GM18508 (cell line): ENCODE data around the gene INTS7.

Experiments used
- ATAC-seq: cut with Tn5 transposase; IDR thresholded peaks from one replicate; pipeline ENCODE4 v1.9.1; 2021; ENCODE audit warnings: moderate number of reproducible peaks; ENCODE audit not compliant: insufficient read depth, unreplicated experiment

The INTS7 gene

GRCh38 chr1:211910913-211911485 lies 124.4 kb downstream of the INTS7 start:
- ATAC-seq: no peak

- no peak for ATAC-seq
Observed at GRCh38 chr1:211910113-211910884, 125.1 kb downstream of the INTS7 start.

GRCh38 chr1:211909395-211909794 lies 126.0 kb downstream of the INTS7 start:
- ATAC-seq: no peak

- no peak for ATAC-seq
Observed at GRCh38 chr1:211908951-211909350, 126.4 kb downstream of the INTS7 start.

GRCh38 chr1:211908453-211908852 lies 126.9 kb downstream of the INTS7 start:
- ATAC-seq: no peak

GRCh38 chr1:211903490-211904245 lies 131.7 kb downstream of the INTS7 start:
- no peak for ATAC-seq

- no peak for ATAC-seq
Observed at GRCh38 chr1:211902624-211903291, 132.6 kb downstream of the INTS7 start.

GRCh38 chr1:211901945-211902344 lies 133.4 kb downstream of the INTS7 start:
- no peak for ATAC-seq

- ATAC-seq: no peak
Observed at GRCh38 chr1:211900441-211900840, 134.9 kb downstream of the INTS7 start.

GRCh38 chr1:211896958-211897357 lies 138.4 kb downstream of the INTS7 start:
- no peak for ATAC-seq

- no peak for ATAC-seq
Observed at GRCh38 chr1:211895126-211895759, 140.1 kb downstream of the INTS7 start.

GRCh38 chr1:211894312-211894711 lies 141.0 kb downstream of the INTS7 start:
- ATAC-seq: no peak

GRCh38 chr1:211893260-211893659 lies 142.1 kb downstream of the INTS7 start:
- ATAC-seq: no peak

- no peak for ATAC-seq
Observed at GRCh38 chr1:211892577-211892976, 142.8 kb downstream of the INTS7 start.

GRCh38 chr1:211891708-211892107 lies 143.6 kb downstream of the INTS7 start:
- no peak for ATAC-seq
